Fibroblast of lung (primary cell): ENCODE measurements around the gene CABLES2. TPM values are rescaled to one million over a fixed set of nuclear protein-coding genes. Genes with fewer than 3 reads are reported as not detected.

Source experiments
- DNase-seq, 2 donors: peaks; one replicate each; pipeline versions ENCODE4 v3.0.0 to v3.0.0-alpha.2; 2010; ENCODE audit warnings: low read depth in 2 of 2
- H2AFZ ChIP-seq: 2 replicates; pipeline ENCODE4 v1.5.1; 2012; ENCODE audit warnings: low read length, control low read depth, inconsistent platforms
- H3K27ac ChIP-seq: 2 replicates; pipeline ENCODE4 v1.5.1; 2011; ENCODE audit warnings: low read length, control low read depth; ENCODE audit not compliant: insufficient read depth
- H3K27me3 ChIP-seq: 2 replicates; pipeline ENCODE4 v1.5.1; 2011; ENCODE audit warnings: mild to moderate bottlenecking, low read length; ENCODE audit not compliant: control insufficient read depth, insufficient read depth
- H3K36me3 ChIP-seq: 2 replicates; pipeline ENCODE4 v1.5.1; 2011; ENCODE audit warnings: low read length; ENCODE audit not compliant: control insufficient read depth, insufficient read depth
- H3K4me1 ChIP-seq: 2 replicates; pipeline ENCODE4 v1.5.1; 2011; ENCODE audit warnings: low read length; ENCODE audit not compliant: control insufficient read depth, insufficient read depth; ENCODE audit errors: extremely low read depth
- H3K4me2 ChIP-seq: 2 replicates; pipeline ENCODE4 v1.5.1; 2011; ENCODE audit warnings: low read length, control low read depth; ENCODE audit not compliant: insufficient read depth; ENCODE audit errors: extremely low read depth
- H3K4me3 ChIP-seq, 4 experiments: fragments of 200-600 bp in 1 of 4; sonication (generic) in 1 of 4; replicated peaks in 1 of 4; 2 replicates each; pipeline ENCODE4 v1.5.1; 2011 to 2016; ENCODE audit warnings: low read length in 4 of 4, low read depth in 3 of 4, mild to moderate bottlenecking in 3 of 4, control low read depth in 2 of 4, inconsistent platforms in 1 of 4, mixed read lengths in 1 of 4; ENCODE audit not compliant: insufficient read depth in 1 of 4; ENCODE audit errors: control extremely low read depth in 1 of 4
- H3K79me2 ChIP-seq: 2 replicates; pipeline ENCODE4 v1.5.1; 2012; ENCODE audit warnings: mild to moderate bottlenecking, low read length, inconsistent platforms; ENCODE audit not compliant: control insufficient read depth, insufficient read depth
- H3K9ac ChIP-seq: 2 replicates; pipeline ENCODE4 v1.5.1; 2011; ENCODE audit warnings: mild to moderate bottlenecking, low read length, control low read depth; ENCODE audit not compliant: insufficient read depth
- H3K9me3 ChIP-seq: 2 replicates; pipeline ENCODE4 v1.5.1; 2012; ENCODE audit warnings: low read depth, low read length; ENCODE audit not compliant: control insufficient read depth, insufficient read depth
- H4K20me1 ChIP-seq: 2 replicates; pipeline ENCODE4 v1.5.1; 2011; ENCODE audit warnings: low read length; ENCODE audit not compliant: control insufficient read depth, insufficient read depth; ENCODE audit errors: extremely low read depth
- CTCF ChIP-seq, 2 donors: IDR thresholded peaks in 1 of 2; conservative IDR thresholded peaks in 1 of 2; 1 replicate in 1 of 2; 2 replicates in 1 of 2; pipeline ENCODE4 v1.5.1; 2011 to 2012; ENCODE audit warnings: low read length in 2 of 2, control low read depth in 1 of 2, inconsistent platforms in 1 of 2, low read depth in 1 of 2, mild to moderate bottlenecking in 1 of 2
- EZH2 ChIP-seq: IDR thresholded peaks from 2 replicates; pipeline ENCODE4 v1.5.1; 2012; ENCODE audit warnings: low read length, control low read depth, mild to moderate bottlenecking; ENCODE audit errors: missing control alignments
- polyA plus RNA-seq, 2 donors: library from polyadenylated mRNA; depleted of rRNA in 1 of 2; stranded (reverse) in 1 of 2; unstranded in 1 of 2; fragments of >200 nt; gene quantifications; 2 replicates each; pipeline ENCODE4 v1.2.1, GENCODE V29; 2011 to 2012; ENCODE audit warnings: missing spikeins in 1 of 2
- total RNA-seq: library from RNA; depleted of rRNA; stranded (reverse); fragments of >200 nt; gene quantifications from 2 replicates; pipeline ENCODE4 v1.2.1, GENCODE V29; 2014

Gene CABLES2
- total and polyA plus RNA-seq, 2 donors (not counting 1 experiment from before 2014, with no cell fraction given) = 0.66 to 2.9 TPM

- Histone ChIP-seq H3K36me3 (peaks cover 2% of the 10 kb centered on the region), H3K9me3 (no peaks in the 10 kb centered on the region), H3K9ac (no peak overlapping the region), H3K4me1 (peaks cover 36% of the 10 kb centered on the region), H3K4me2 (peak overlapping the region; percentile 64), H3K27ac (no peak overlapping the region), H4K20me1 (no peaks in the 10 kb centered on the region), H3K79me2 (peaks cover 5% of the 10 kb centered on the region), H3K4me3 (peak overlapping the region in 1 of 4 experiments; percentile 50), H2AFZ (no peak overlapping the region), H3K27me3 (no peaks in the 10 kb centered on the region)
- no peak for TF ChIP-seq EZH2
- no peak for TF ChIP-seq CTCF (conservative IDR thresholded peaks at IDR 0.05 in 1 of 2, IDR thresholded peaks at IDR 0.05 in 1 of 2; ENCODE audit: low read depth in 1 of 2, low read length in 2 of 2)
- peak in 1 of 2 donors; percentile 43 for DNase-seq
Observed at GRCh38 chr20:62368392-62368975, 38.6 kb downstream of the CABLES2 start.

- Histone ChIP-seq H3K27me3 (no peaks in the 10 kb centered on the region), H3K4me1 (peaks cover 36% of the 10 kb centered on the region), H3K4me3 (peak overlapping the region in 2 of 4 experiments; percentile 2 to 50), H3K4me2 (peak overlapping the region; percentile 64), H3K36me3 (peaks cover 2% of the 10 kb centered on the region), H3K79me2 (peaks cover 5% of the 10 kb centered on the region), H3K9me3 (no peaks in the 10 kb centered on the region), H3K9ac (no peak overlapping the region), H2AFZ (no peak overlapping the region), H4K20me1 (no peaks in the 10 kb centered on the region), H3K27ac (no peak overlapping the region)
- TF ChIP-seq EZH2 (no peak), CTCF (conservative IDR thresholded peaks at IDR 0.05 in 1 of 2, IDR thresholded peaks at IDR 0.05 in 1 of 2; ENCODE audit: low read depth in 1 of 2, low read length in 2 of 2) (no peak)
- DNase-seq = no peak
Observed at GRCh38 chr20:62367633-62368391, 39.3 kb downstream of the CABLES2 start.

- Histone ChIP-seq H3K4me2 (peak within 1 kb of the TSS; percentile 64), H3K36me3 (peaks cover 3% of the 10 kb centered on the region), H3K79me2 (peaks cover 5% of the 10 kb centered on the region), H3K27me3 (no peaks in the 10 kb centered on the region), H3K27ac (no peak within 1 kb of the TSS), H3K4me1 (peaks cover 36% of the 10 kb centered on the region), H3K4me3 (peak within 1 kb of the TSS; percentile 48 to 85 (median 74)), H3K9me3 (no peaks in the 10 kb centered on the region), H3K9ac (peak within 1 kb of the TSS; percentile 53), H2AFZ (no peak within 1 kb of the TSS), H4K20me1 (no peaks in the 10 kb centered on the region)
- peak in 1 of 2 donors; percentile 35 for DNase-seq
- TF ChIP-seq EZH2 = no peak
- TF ChIP-seq CTCF (conservative IDR thresholded peaks at IDR 0.05 in 1 of 2, IDR thresholded peaks at IDR 0.05 in 1 of 2; ENCODE audit: low read depth in 1 of 2, low read length in 2 of 2) = no peak
Observed at GRCh38 chr20:62367136-62367632, 39.9 kb downstream of the CABLES2 start, which contains the start of gene LAMA5. LAMA5 (minus strand) TSS chr20:62367312; CDS start chr20:62367245, 67 bp downstream.
